Neural cell (in vitro differentiated cells): ENCODE results near the gene TIAM1. TPM values are rescaled to one million over a fixed set of nuclear protein-coding genes. Genes with fewer than 3 reads are reported as not detected.

ENCODE experiments used
- H2AFZ ChIP-seq: fragments of 200-600, 300-800 bp; sonication (generic), shearing (Covaris generic); 2 replicates; pipeline ENCODE4 v1.6.0; 2014; ENCODE audit warnings: low read depth, mild to moderate bottlenecking, antibody characterized with exemption, low read length, moderate library complexity
- H3F3A ChIP-seq: fragments of 200-600 bp; shearing (Covaris generic); 2 replicates; pipeline ENCODE4 v1.6.1; 2016; ENCODE audit warnings: mild to moderate bottlenecking, moderate library complexity, mixed read lengths, antibody characterized with exemption, low read length; ENCODE audit not compliant: insufficient read depth, poor library complexity, severe bottlenecking
- H3K27ac ChIP-seq: fragments of 200-600, 300-800 bp; sonication (generic), shearing (Covaris generic); 2 replicates; pipeline ENCODE4 v1.5.1; 2014; ENCODE audit warnings: mild to moderate bottlenecking, low read length, moderate library complexity
- H3K27me3 ChIP-seq: fragments of 300-800, 200-600 bp; sonication (generic), shearing (Covaris generic); 2 replicates; pipeline ENCODE4 v1.6.0; 2014; ENCODE audit warnings: mild to moderate bottlenecking, low read depth, low read length, moderate library complexity; ENCODE audit not compliant: insufficient read depth
- H3K36me3 ChIP-seq: fragments of 300-800, 200-600 bp; sonication (generic), shearing (Covaris generic); 2 replicates; pipeline ENCODE4 v1.5.1; 2014; ENCODE audit warnings: mild to moderate bottlenecking, antibody characterized with exemption, low read length, moderate library complexity; ENCODE audit not compliant: insufficient read depth
- H3K4me2 ChIP-seq: fragments of 300-800, 200-600 bp; sonication (generic), shearing (Covaris generic); 2 replicates; pipeline ENCODE4 v1.6.0; 2014; ENCODE audit warnings: mild to moderate bottlenecking, low read length
- H3K4me3 ChIP-seq: fragments of 300-800, 200-600 bp; sonication (generic), shearing (Covaris generic); 2 replicates; pipeline ENCODE4 v1.5.1; 2014; ENCODE audit warnings: mild to moderate bottlenecking, low read length, moderate library complexity
- H3K79me2 ChIP-seq: fragments of 200-600 bp; shearing (Covaris generic); replicated peaks from 2 replicates; pipeline ENCODE4 v1.6.0; 2014; ENCODE audit warnings: mild to moderate bottlenecking, low read length, moderate library complexity; ENCODE audit not compliant: insufficient read depth
- H3K9ac ChIP-seq: fragments of 300-800, 200-600 bp; sonication (generic), shearing (Covaris generic); 2 replicates; pipeline ENCODE4 v1.6.1; 2016; ENCODE audit warnings: mild to moderate bottlenecking, low read length, mixed read lengths
- H3K9me2 ChIP-seq: fragments of 200-600 bp; shearing (Covaris generic); 2 replicates; pipeline ENCODE4 v1.6.1; 2016; ENCODE audit warnings: mild to moderate bottlenecking, low read length, mixed read lengths; ENCODE audit not compliant: insufficient read depth
- H3K9me3 ChIP-seq: fragments of 200-600, 300-800 bp; sonication (generic), shearing (Covaris generic); 2 replicates; pipeline ENCODE4 v1.6.1; 2016; ENCODE audit warnings: mild to moderate bottlenecking, mixed run types, low read length, moderate library complexity, mixed read lengths
- H4K20me1 ChIP-seq: fragments of 200-600 bp; shearing (Covaris generic); 2 replicates; pipeline ENCODE4 v1.6.1; 2016; ENCODE audit warnings: mild to moderate bottlenecking, mixed run types; ENCODE audit not compliant: insufficient read depth
- EP300 ChIP-seq: fragments of 450-650 bp; conservative IDR thresholded peaks from 2 replicates; pipeline ENCODE4 v1.6.1; 2014; ENCODE audit warnings: antibody characterized with exemption, mild to moderate bottlenecking, moderate library complexity; ENCODE audit not compliant: poor library complexity, severe bottlenecking
- EZH2 ChIP-seq: fragments of 200-600, 300-800 bp; shearing (Covaris generic), sonication (generic); IDR thresholded peaks from 2 replicates; pipeline ENCODE4 v1.6.1; 2014; ENCODE audit warnings: antibody characterized with exemption, low read length, borderline replicate concordance, mild to moderate bottlenecking; ENCODE audit not compliant: insufficient read depth, poor library complexity, severe bottlenecking
- MXI1 ChIP-seq: fragments of 450-650 bp; conservative IDR thresholded peaks from 2 replicates; pipeline ENCODE4 v1.6.1; 2014; ENCODE audit warnings: antibody characterized with exemption, mild to moderate bottlenecking; ENCODE audit not compliant: poor library complexity, severe bottlenecking
- POLR2AphosphoS5 ChIP-seq: IDR thresholded peaks from 2 replicates; pipeline ENCODE4 v1.6.1; 2012
- RAD21 ChIP-seq: fragments of 450-650 bp; conservative IDR thresholded peaks from 2 replicates; pipeline ENCODE4 v1.6.1; 2014; ENCODE audit warnings: antibody characterized with exemption, mild to moderate bottlenecking, moderate library complexity
- SMC3 ChIP-seq: fragments of 450-650 bp; conservative IDR thresholded peaks from 2 replicates; pipeline ENCODE4 v1.6.1; 2014; ENCODE audit warnings: antibody characterized with exemption, mild to moderate bottlenecking, moderate library complexity; ENCODE audit not compliant: poor library complexity
- TAF1 ChIP-seq: IDR thresholded peaks from 2 replicates; pipeline ENCODE4 v1.6.1; 2012; ENCODE audit warnings: low read depth
- polyA plus RNA-seq: library from polyadenylated mRNA; depleted of rRNA; stranded (reverse); fragments of >200 nt; gene quantifications from 2 replicates; pipeline ENCODE4 v1.2.3, GENCODE V29; 2014
- TF ChIP-seq, protein P1 (sequence below): IDR thresholded peaks from 2 replicates; pipeline ENCODE4 v1.6.1; 2012; ENCODE audit warnings: borderline replicate concordance
- TF ChIP-seq, protein P2 (sequence below): fragments of 450-650 bp; IDR thresholded peaks from 2 replicates; pipeline ENCODE4 v1.5.1; 2014; ENCODE audit warnings: antibody characterized with exemption, mild to moderate bottlenecking, moderate library complexity; ENCODE audit not compliant: poor library complexity, severe bottlenecking

TIAM1 gene
- polyA plus RNA-seq, 1 donor from 2014 or later = 13.2 TPM

DNA sequence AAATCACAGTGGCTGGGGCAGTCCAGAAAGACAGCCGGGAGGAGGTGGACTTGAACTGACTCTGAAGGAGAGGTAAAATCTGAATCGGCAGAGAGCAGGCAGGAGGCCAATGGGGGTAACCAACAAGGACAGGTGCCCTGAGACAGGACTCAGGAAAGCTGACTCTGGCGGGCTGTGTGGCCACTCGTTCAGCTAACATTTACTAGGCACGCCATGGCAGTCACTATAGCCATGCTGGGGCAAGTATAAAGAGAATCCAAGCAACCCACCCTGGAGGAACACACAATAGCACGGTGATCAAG is 7.4 kb downstream of the TIAM1 start:
- no peaks in the 10 kb centered on the region for H3K36me3 ChIP-seq
- no peaks in the 10 kb centered on the region for H3K79me2 ChIP-seq
- no peak overlapping the region for H3K27ac ChIP-seq
- no peaks in the 10 kb centered on the region for H3F3A ChIP-seq
- TF ChIP-seq EP300 (no peak), POLR2AphosphoS5 (no peak), RAD21 (no peak), TAF1 (no peak), SMC3 (no peak), MXI1 (no peak)
- TF ChIP-seq, protein P1, sequence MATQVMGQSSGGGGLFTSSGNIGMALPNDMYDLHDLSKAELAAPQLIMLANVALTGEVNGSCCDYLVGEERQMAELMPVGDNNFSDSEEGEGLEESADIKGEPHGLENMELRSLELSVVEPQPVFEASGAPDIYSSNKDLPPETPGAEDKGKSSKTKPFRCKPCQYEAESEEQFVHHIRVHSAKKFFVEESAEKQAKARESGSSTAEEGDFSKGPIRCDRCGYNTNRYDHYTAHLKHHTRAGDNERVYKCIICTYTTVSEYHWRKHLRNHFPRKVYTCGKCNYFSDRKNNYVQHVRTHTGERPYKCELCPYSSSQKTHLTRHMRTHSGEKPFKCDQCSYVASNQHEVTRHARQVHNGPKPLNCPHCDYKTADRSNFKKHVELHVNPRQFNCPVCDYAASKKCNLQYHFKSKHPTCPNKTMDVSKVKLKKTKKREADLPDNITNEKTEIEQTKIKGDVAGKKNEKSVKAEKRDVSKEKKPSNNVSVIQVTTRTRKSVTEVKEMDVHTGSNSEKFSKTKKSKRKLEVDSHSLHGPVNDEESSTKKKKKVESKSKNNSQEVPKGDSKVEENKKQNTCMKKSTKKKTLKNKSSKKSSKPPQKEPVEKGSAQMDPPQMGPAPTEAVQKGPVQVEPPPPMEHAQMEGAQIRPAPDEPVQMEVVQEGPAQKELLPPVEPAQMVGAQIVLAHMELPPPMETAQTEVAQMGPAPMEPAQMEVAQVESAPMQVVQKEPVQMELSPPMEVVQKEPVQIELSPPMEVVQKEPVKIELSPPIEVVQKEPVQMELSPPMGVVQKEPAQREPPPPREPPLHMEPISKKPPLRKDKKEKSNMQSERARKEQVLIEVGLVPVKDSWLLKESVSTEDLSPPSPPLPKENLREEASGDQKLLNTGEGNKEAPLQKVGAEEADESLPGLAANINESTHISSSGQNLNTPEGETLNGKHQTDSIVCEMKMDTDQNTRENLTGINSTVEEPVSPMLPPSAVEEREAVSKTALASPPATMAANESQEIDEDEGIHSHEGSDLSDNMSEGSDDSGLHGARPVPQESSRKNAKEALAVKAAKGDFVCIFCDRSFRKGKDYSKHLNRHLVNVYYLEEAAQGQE = no peak
- TF ChIP-seq, protein P2, sequence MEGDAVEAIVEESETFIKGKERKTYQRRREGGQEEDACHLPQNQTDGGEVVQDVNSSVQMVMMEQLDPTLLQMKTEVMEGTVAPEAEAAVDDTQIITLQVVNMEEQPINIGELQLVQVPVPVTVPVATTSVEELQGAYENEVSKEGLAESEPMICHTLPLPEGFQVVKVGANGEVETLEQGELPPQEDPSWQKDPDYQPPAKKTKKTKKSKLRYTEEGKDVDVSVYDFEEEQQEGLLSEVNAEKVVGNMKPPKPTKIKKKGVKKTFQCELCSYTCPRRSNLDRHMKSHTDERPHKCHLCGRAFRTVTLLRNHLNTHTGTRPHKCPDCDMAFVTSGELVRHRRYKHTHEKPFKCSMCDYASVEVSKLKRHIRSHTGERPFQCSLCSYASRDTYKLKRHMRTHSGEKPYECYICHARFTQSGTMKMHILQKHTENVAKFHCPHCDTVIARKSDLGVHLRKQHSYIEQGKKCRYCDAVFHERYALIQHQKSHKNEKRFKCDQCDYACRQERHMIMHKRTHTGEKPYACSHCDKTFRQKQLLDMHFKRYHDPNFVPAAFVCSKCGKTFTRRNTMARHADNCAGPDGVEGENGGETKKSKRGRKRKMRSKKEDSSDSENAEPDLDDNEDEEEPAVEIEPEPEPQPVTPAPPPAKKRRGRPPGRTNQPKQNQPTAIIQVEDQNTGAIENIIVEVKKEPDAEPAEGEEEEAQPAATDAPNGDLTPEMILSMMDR = no peak
- no peak overlapping the region for H2AFZ ChIP-seq
- H3K4me3 ChIP-seq = no peak overlapping the region
- no peak overlapping the region for H3K4me2 ChIP-seq
- no peaks in the 10 kb centered on the region for H3K9me2 ChIP-seq
- H4K20me1 ChIP-seq = no peaks in the 10 kb centered on the region
- no peaks in the 10 kb centered on the region for H3K27me3 ChIP-seq
- H3K9me3 ChIP-seq = no peaks in the 10 kb centered on the region
- H3K9ac ChIP-seq = no peak overlapping the region

DNA sequence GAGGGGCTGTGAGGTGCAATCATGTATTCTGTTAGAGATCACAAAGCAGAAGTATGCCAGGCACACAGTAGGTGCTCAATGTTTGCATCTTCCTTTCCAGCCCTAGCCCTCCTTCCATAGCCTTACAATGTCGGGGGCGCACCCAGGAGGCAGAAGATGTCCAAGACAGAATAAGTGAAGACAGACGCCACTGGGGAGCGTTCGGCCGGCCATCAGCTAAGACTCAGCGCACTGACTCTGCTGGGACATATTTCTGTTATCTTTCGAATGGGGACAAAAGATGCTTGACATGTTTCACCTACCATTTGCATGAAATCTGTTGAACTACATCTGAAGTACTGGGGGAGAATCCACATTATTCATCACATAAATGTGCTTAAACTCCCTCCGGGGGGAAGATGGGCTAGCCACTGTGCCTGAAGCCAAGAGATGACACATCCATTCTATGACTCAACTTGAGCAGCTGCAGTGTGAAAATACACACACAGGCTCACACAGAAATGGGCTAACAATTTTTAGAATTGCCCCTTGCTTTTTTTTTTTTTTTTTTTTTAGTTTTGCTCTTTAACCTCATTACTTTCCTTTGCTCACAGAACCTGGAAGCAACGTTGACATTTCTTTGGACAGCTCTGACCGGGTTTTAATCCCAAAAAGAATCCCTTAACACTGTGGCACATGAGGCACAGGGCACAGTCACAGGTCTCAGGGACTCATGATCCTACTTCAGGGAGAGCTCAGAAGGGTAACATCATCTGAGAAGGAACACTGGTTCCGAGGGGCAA is 7.9 kb downstream of the TIAM1 start:
- H4K20me1 ChIP-seq = no peaks in the 10 kb centered on the region
- no peaks in the 10 kb centered on the region for H3K79me2 ChIP-seq
- H3K9me3 ChIP-seq = no peaks in the 10 kb centered on the region
- no peaks in the 10 kb centered on the region for H3K9me2 ChIP-seq
- no peak overlapping the region for H3K27ac ChIP-seq
- H3K36me3 ChIP-seq = no peaks in the 10 kb centered on the region
- H3K27me3 ChIP-seq = no peaks in the 10 kb centered on the region
- no peak overlapping the region for H3K9ac ChIP-seq
- no peak overlapping the region for H3K4me3 ChIP-seq
- TF ChIP-seq EZH2 = no peak
- no peak for TF ChIP-seq EP300
- TF ChIP-seq MXI1 = no peak
- TF ChIP-seq, protein P2 = no peak
- TF ChIP-seq TAF1 = no peak
- TF ChIP-seq SMC3 = no peak
- no peak for TF ChIP-seq POLR2AphosphoS5
- TF ChIP-seq, protein P1 = no peak
- TF ChIP-seq RAD21 = no peak
- no peaks in the 10 kb centered on the region for H3F3A ChIP-seq
- no peak overlapping the region for H3K4me2 ChIP-seq
- no peak overlapping the region for H2AFZ ChIP-seq
